T-helper 2 cell treated with Interferon-gamma antibody and Interleukin-4, amounts not matched to agents 5 μg/mL and 100 μg/mL, for 36 hours (primary cell): ENCODE measurements around the gene SPATA20.

Source experiments
- DNase-seq: peaks from one replicate; pipeline ENCODE4 v3.0.0; 2021; ENCODE audit warnings: low spot score
- H3K27ac Mint-ChIP-seq: one replicate; pipeline ENCODE4 v1.8.0; 2021; ENCODE audit warnings: mild to moderate bottlenecking, mixed read lengths
- H3K27me3 Mint-ChIP-seq: one replicate; pipeline ENCODE4 v1.8.0; 2021; ENCODE audit warnings: low read depth, mixed read lengths
- H3K36me3 Mint-ChIP-seq: one replicate; pipeline ENCODE4 v1.8.0; 2021; ENCODE audit warnings: low read depth, mixed read lengths
- H3K4me1 Mint-ChIP-seq: one replicate; pipeline ENCODE4 v1.8.0; 2021; ENCODE audit warnings: low read depth, mixed read lengths
- H3K4me3 Mint-ChIP-seq: one replicate; pipeline ENCODE4 v1.8.0; 2022; ENCODE audit warnings: mild to moderate bottlenecking, moderate library complexity, mixed read lengths
- H3K9me3 Mint-ChIP-seq: one replicate; pipeline ENCODE4 v1.8.0; 2021; ENCODE audit warnings: mixed read lengths

The SPATA20 gene

DNA sequence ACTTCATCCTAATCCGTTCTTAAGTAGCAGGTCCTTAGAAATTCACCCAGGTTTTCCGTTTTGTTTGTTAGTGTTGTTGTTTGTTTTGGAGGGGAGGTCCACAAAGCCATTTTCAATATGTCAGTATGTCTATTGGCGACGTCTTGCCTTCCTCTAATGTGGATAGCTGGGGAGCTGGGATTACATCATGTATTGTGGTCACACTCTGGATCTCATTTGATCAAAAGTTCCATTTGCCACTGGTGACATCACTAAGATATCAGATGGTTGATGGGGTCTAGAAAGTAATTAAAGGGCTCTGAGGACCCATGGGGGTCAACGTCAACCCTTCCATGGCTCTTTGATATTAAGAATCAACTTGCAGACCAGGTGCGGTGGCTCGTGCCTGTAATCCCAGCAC, 17.1 kb upstream of the SPATA20 start:
- no peak overlapping the region for H3K4me3 Mint-ChIP-seq
- no peak for DNase-seq
- no peaks in the 10 kb centered on the region for H3K9me3 Mint-ChIP-seq
- H3K36me3 Mint-ChIP-seq: no peaks in the 10 kb centered on the region
- no peaks in the 10 kb centered on the region for H3K4me1 Mint-ChIP-seq
- no peak overlapping the region for H3K27ac Mint-ChIP-seq
- peaks cover 52% of the 10 kb centered on the region for H3K27me3 Mint-ChIP-seq

DNA sequence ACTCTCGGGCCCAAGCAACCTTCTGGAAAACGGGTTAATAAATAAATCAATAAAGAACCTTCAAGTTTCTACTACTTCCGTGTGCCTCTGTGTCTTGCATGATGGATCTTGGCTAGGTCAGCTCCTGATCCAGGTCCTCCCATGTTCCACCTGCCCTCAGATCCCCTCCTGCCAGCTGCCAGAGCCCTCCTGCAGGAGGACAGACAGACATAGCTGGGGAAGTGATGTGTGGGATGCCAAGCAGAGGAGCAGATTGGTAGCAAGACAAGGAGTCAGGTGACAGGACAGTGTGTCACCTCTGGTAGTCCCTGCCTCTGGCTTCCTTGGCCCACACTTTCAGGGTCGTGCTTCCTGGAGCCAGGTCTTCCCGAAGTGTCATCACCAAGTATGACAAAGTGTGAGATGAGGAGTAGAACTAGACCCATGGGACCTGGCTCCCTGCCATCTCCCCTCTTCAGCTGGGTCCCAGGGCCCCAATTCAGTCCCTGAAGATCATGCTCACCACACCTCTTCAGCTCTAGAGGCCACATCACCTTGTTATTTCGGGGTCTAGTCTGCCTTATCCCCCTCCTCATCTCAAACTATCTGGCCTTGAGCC, 15.4 kb upstream of the SPATA20 start:
- Mint-ChIP-seq H3K9me3 (no peaks in the 10 kb centered on the region), H3K27ac (no peak overlapping the region), H3K27me3 (peaks cover 60% of the 10 kb centered on the region), H3K4me3 (no peak overlapping the region), H3K4me1 (no peaks in the 10 kb centered on the region), H3K36me3 (no peaks in the 10 kb centered on the region)
- DNase-seq: no peak

DNA sequence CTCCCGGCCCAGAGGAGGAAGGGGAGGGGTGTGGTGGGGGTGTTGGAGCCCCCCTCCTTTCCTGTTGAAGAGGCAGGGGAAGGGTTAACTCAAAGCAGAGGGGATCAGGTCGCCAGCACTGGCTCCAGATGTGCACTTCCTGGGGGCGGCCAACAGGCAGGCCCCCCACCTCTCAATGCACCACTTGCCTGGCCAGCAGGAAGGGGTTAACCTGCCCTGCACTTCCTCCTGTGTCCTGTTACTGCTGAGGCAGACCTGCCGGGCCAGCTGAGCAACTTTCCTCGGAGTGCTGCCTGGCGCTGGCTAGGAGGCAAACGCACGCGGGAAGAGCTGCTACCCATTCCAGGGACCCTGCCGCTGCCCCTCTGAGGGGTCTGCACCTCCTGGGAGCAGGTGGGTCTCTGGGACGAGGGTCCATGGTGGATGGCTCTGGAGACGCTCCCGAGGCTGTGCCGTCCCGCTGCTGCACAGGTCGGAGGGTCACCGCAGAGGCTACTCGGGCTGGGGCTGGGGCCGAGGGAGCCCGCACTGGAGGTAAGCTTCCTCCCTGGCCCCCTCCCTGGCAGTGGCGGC, 14.4 kb upstream of the SPATA20 start, which contains the start of gene EPN3:
EPN3 (plus strand) TSS at position 284 of the 573 bp plus-strand sequence. CDS start 3,822 bp downstream, outside the sequence.
- H3K4me1 Mint-ChIP-seq: no peaks in the 10 kb centered on the region
- H3K27ac Mint-ChIP-seq: no peak within 1 kb of the TSS
- no peak for DNase-seq
- no peaks in the 10 kb centered on the region for H3K36me3 Mint-ChIP-seq
- H3K4me3 Mint-ChIP-seq: no peak within 1 kb of the TSS
- H3K27me3 Mint-ChIP-seq: peaks cover 60% of the 10 kb centered on the region
- H3K9me3 Mint-ChIP-seq: no peaks in the 10 kb centered on the region

GRCh38 chr17:50533185-50533584, 13.8 kb upstream of the SPATA20 start:
- H3K4me1 Mint-ChIP-seq: no peaks in the 10 kb centered on the region
- no peak overlapping the region for H3K27ac Mint-ChIP-seq
- peaks cover 60% of the 10 kb centered on the region for H3K27me3 Mint-ChIP-seq

DNA sequence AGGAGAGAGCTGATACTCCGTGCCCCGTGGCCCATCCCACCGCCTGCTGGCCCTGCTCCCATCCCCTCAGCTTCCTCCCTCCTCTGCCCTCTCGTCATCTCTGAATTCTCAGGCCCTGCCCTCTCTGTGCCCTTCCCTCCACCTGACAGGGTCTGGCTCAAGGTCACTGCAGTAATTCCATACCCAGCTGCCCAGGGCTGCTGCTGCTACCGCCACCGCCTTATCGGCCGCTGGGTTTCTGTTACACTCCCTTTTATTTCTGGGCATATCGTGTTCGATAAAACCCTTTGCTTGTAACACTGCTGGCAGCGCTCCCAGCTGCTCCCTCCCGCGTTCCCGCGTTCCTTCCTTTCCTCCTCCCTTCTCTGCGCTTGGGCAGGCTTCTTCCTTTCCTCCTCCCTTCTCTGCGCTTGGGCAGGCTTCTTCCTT, 13.2 kb upstream of the SPATA20 start:
- H3K27ac Mint-ChIP-seq: no peak overlapping the region
- H3K4me3 Mint-ChIP-seq: no peak overlapping the region
- no peaks in the 10 kb centered on the region for H3K4me1 Mint-ChIP-seq
- H3K9me3 Mint-ChIP-seq: no peaks in the 10 kb centered on the region
- peaks cover 57% of the 10 kb centered on the region for H3K27me3 Mint-ChIP-seq
- DNase-seq: no peak
- H3K36me3 Mint-ChIP-seq: no peaks in the 10 kb centered on the region

More at GRCh38 chr17:50533185-50533584, 13.8 kb upstream of the SPATA20 start:
- H3K36me3 Mint-ChIP-seq: no peaks in the 10 kb centered on the region
- no peak for DNase-seq
- no peaks in the 10 kb centered on the region for H3K9me3 Mint-ChIP-seq
- H3K4me3 Mint-ChIP-seq: no peak overlapping the region

- H3K4me1 Mint-ChIP-seq: no peaks in the 10 kb centered on the region
- no peak overlapping the region for H3K27ac Mint-ChIP-seq
- no peak for DNase-seq
- H3K4me3 Mint-ChIP-seq: no peak overlapping the region
- H3K9me3 Mint-ChIP-seq: no peaks in the 10 kb centered on the region
- peaks cover 54% of the 10 kb centered on the region for H3K27me3 Mint-ChIP-seq
- no peaks in the 10 kb centered on the region for H3K36me3 Mint-ChIP-seq
These were observed 12.6 kb upstream of the SPATA20 start for GRCh38 chr17:50534222-50534978.

- H3K4me1 Mint-ChIP-seq: no peaks in the 10 kb centered on the region
- peaks cover 49% of the 10 kb centered on the region for H3K27me3 Mint-ChIP-seq
- no peak for DNase-seq
- no peak overlapping the region for H3K4me3 Mint-ChIP-seq
- H3K36me3 Mint-ChIP-seq: no peaks in the 10 kb centered on the region
- H3K27ac Mint-ChIP-seq: no peak overlapping the region
- H3K9me3 Mint-ChIP-seq: no peaks in the 10 kb centered on the region
These were observed 12.0 kb upstream of the SPATA20 start for GRCh38 chr17:50534979-50535326.

DNA sequence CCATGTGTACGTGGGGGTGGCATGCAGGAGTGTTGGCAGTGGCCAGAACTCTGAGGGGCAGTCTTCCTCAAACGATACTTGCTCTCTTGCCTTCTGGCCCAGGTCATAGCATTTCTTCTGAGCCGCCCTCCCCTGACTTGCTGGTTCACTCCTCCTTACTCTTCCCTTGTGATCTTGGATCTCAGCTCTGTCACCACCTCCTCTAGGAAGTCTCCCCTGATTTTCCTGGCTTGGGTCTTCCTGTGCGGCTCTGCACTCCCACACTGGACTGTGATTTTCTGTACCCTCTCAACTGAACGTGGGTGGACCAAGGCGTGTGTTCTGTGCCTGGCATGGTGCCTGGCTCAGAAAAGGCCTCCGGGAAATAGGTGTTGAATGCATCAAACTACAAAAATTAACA, 11.6 kb upstream of the SPATA20 start:
- H3K9me3 Mint-ChIP-seq: no peaks in the 10 kb centered on the region
- H3K27ac Mint-ChIP-seq: no peak overlapping the region
- H3K4me1 Mint-ChIP-seq: no peaks in the 10 kb centered on the region
- H3K27me3 Mint-ChIP-seq: peaks cover 49% of the 10 kb centered on the region
- DNase-seq: no peak
- no peak overlapping the region for H3K4me3 Mint-ChIP-seq
- no peaks in the 10 kb centered on the region for H3K36me3 Mint-ChIP-seq

DNA sequence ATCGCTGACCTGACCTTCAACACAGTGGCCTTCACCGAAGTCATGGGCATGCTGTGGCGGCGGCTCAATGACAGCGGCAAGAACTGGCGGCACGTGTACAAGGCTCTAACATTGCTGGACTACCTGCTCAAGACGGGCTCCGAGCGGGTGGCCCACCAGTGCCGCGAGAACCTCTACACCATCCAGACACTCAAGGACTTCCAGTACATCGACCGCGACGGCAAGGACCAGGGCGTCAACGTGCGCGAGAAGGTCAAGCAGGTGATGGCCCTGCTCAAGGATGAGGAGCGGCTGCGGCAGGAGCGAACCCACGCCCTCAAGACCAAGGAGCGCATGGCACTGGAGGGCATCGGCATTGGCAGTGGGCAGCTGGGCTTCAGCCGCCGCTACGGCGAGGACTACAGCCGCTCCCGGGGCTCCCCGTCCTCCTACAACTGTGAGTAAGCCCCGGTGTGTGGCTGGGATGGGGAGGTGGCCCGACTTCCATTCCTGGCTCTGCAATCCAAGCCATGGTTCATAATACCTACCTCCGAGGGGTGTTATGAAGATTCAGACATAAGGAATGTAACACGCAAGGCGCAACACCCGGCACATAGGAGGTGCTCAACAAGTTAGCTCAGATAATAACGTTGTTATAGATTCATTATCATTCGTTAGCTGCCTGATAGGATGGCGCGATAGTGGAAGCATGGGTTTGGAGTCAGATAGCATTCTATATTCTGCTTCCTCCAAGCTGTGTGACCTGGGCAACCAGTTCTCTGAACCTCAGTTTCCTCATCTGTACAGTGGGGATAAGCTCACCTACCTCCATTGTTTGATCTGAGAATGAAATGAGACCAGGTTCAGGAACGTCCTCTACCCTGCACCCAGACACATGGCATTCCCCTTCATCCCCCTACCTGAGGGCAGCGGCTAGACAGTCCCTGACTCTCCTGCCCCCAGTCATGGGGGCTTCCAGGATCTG, 10.0 kb upstream of the SPATA20 start:
- DNase-seq: no peak
- Mint-ChIP-seq H3K9me3 (no peaks in the 10 kb centered on the region), H3K4me1 (peaks cover 2% of the 10 kb centered on the region), H3K4me3 (no peak overlapping the region), H3K27ac (no peak overlapping the region), H3K27me3 (peaks cover 36% of the 10 kb centered on the region), H3K36me3 (no peaks in the 10 kb centered on the region)

DNA sequence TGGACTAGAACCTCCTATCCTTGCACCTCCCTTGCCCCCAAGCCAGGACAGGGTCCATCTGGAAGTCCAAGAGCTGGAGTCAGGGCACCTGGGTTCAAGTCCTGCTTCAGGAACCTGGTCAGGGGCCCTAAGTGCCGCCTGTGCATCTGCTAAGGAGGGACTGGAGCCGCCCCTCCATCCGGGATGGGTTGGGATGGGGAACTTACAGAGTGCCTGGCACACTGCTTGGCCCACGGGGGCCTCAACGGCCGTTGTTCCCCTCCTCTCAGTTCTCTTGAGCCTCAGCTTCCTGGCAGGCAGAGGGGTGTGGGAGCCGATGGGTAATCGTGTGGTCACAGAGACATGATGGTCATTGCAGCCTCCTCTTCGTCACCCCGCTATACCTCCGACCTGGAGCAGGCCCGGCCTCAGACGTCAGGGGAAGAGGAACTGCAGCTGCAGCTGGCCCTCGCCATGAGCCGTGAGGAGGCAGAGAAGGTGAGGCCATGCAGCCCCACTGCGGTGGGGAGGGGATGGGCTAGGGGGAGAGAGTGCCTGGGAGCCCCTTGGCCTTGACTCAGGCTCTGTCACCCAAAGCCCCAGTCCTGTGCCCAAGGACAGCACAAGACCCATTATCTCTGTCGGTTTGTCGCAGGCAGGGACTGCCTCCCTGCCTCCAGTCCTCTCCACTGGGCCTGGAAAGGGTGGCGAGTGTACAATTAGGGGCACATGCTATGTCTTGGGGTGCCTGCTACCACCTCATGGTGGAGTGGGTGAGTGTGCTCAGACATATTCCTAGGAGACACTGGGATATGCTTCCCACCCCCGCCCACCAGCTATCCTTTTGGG, 9.0 kb upstream of the SPATA20 start:
- H3K4me1 Mint-ChIP-seq: peaks cover 7% of the 10 kb centered on the region
- no peaks in the 10 kb centered on the region for H3K9me3 Mint-ChIP-seq
- H3K27ac Mint-ChIP-seq: no peak overlapping the region
- DNase-seq: no peak
- no peaks in the 10 kb centered on the region for H3K36me3 Mint-ChIP-seq
- peaks cover 26% of the 10 kb centered on the region for H3K27me3 Mint-ChIP-seq
- H3K4me3 Mint-ChIP-seq: no peak overlapping the region

DNA sequence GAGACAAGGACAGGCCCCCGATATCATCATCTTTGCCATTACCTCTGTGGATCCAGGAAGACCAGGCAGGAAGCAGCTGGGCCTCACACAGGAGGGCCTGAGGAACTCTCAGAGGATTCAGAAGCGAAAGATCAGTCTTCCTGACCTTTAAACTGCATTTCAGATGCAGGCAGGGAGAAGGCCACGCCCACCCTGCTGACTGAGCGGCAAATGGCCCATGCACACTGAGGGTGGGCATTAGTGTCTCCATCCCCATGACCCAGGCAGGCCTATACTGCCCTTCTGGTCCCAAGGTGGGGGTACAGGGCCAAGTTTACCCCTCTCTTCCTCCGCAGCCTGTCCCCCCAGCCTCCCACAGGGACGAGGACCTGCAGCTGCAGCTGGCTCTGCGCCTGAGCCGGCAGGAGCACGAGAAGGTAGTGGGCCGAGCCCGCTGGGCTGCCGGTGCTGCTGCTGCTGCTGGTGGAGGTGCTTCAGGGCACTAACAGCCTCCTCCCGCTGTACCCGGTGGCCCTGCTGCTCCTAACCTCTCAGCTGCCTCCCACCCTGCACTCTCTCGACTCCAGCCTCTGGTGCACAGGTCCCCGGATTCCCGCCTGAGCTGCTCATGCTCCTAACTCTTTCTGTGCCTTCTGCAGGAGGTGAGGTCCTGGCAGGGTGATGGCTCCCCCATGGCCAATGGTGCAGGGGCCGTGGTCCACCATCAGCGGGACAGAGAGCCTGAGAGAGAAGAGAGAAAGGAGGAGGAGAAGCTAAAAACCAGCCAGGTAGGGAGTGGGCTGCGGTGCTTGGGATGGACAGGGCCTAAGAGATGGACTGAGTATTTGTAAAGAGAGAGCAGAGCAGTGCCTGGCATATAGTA, 8.2 kb upstream of the SPATA20 start:
- Mint-ChIP-seq H3K27ac (no peak overlapping the region), H3K4me1 (peaks cover 7% of the 10 kb centered on the region), H3K9me3 (no peaks in the 10 kb centered on the region), H3K27me3 (peaks cover 17% of the 10 kb centered on the region), H3K36me3 (no peaks in the 10 kb centered on the region), H3K4me3 (no peak overlapping the region)
- no peak for DNase-seq

GRCh38 chr17:50539762-50540559, 7.0 kb upstream of the SPATA20 start:
- peaks cover 17% of the 10 kb centered on the region for H3K27me3 Mint-ChIP-seq
- no peak overlapping the region for H3K4me3 Mint-ChIP-seq
- no peak overlapping the region for H3K27ac Mint-ChIP-seq
- H3K4me1 Mint-ChIP-seq: peaks cover 7% of the 10 kb centered on the region
- no peak for DNase-seq
- H3K9me3 Mint-ChIP-seq: no peaks in the 10 kb centered on the region
- H3K36me3 Mint-ChIP-seq: no peaks in the 10 kb centered on the region
